Neuronal stem cell (in vitro differentiated cells): ENCODE data around the gene ANP32D.
"Not testable (repeated sequence)": the region's sequence is repeated elsewhere in the genome, so short reads cannot be mapped to it uniquely, and the experiment has no call there.

Source experiments
- DNase-seq: peaks from one replicate; pipeline ENCODE4 v3.0.0-alpha.2; 2013; ENCODE audit warnings: low spot score
- H2AFZ ChIP-seq: one replicate; pipeline ENCODE4 v1.6.1; 2013; ENCODE audit warnings: mild to moderate bottlenecking, low read length, inconsistent platforms
- H2AK5ac ChIP-seq: 2 replicates; pipeline ENCODE4 v1.6.1; 2013; ENCODE audit warnings: low read depth, mild to moderate bottlenecking, inconsistent platforms, low read length, moderate library complexity, mixed read lengths
- H2BK120ac ChIP-seq: 2 replicates; pipeline ENCODE4 v1.6.1; 2013; ENCODE audit warnings: low read depth, mild to moderate bottlenecking, inconsistent platforms, low read length, moderate library complexity, mixed read lengths
- H2BK12ac ChIP-seq: one replicate; pipeline ENCODE4 v1.6.1; 2013; ENCODE audit warnings: low read length, inconsistent platforms
- H2BK15ac ChIP-seq: 2 replicates; pipeline ENCODE4 v1.6.1; 2013; ENCODE audit warnings: mild to moderate bottlenecking, low read length, inconsistent platforms, mixed read lengths
- H2BK5ac ChIP-seq: one replicate; pipeline ENCODE4 v1.6.1; 2013; ENCODE audit warnings: inconsistent platforms, mild to moderate bottlenecking, low read length, moderate library complexity
- H3K14ac ChIP-seq: one replicate; pipeline ENCODE4 v1.6.1; 2013; ENCODE audit warnings: low read length, inconsistent platforms
- H3K18ac ChIP-seq: 2 replicates; pipeline ENCODE4 v1.6.1; 2013; ENCODE audit warnings: low read length, inconsistent platforms
- H3K23ac ChIP-seq: 2 replicates; pipeline ENCODE4 v1.6.1; 2013; ENCODE audit warnings: low read depth, mild to moderate bottlenecking, mixed read lengths, low read length, inconsistent platforms; ENCODE audit not compliant: poor library complexity
- H3K27ac ChIP-seq: replicated peaks from 3 replicates; pipeline ENCODE4 v1.5.1; 2013; ENCODE audit warnings: low read length, inconsistent platforms
- H3K27me3 ChIP-seq, 3 experiments: 2 replicates each; pipeline ENCODE4 v1.6.1; 2013; ENCODE audit warnings: low read length in 3 of 3, mild to moderate bottlenecking in 2 of 3, inconsistent platforms in 1 of 3, low read depth in 1 of 3, mixed read lengths in 1 of 3, moderate library complexity in 1 of 3; ENCODE audit not compliant: control insufficient read depth in 3 of 3, insufficient read depth in 3 of 3
- H3K36me3 ChIP-seq, 2 donors: replicated peaks in 1 of 2; 2 replicates each; pipeline ENCODE4 v1.6.1; 2013; ENCODE audit warnings: low read length in 2 of 2; ENCODE audit not compliant: control insufficient read depth in 2 of 2, insufficient read depth in 2 of 2
- H3K4ac ChIP-seq: 2 replicates; pipeline ENCODE4 v1.6.1; 2013; ENCODE audit warnings: inconsistent platforms, mild to moderate bottlenecking, low read length, moderate library complexity
- H3K4me1 ChIP-seq, 2 donors: 1 replicate in 1 of 2; 2 replicates in 1 of 2; pipeline ENCODE4 v1.6.1; 2013; ENCODE audit warnings: low read length in 2 of 2, low read depth in 1 of 2; ENCODE audit not compliant: control insufficient read depth in 2 of 2, insufficient read depth in 1 of 2
- H3K4me2 ChIP-seq: one replicate; pipeline ENCODE4 v1.6.1; 2013; ENCODE audit warnings: mild to moderate bottlenecking, low read length, inconsistent platforms; ENCODE audit not compliant: insufficient read depth, poor library complexity, severe bottlenecking
- H3K4me3 ChIP-seq, 2 donors: 2 replicates each; pipeline ENCODE4 v1.5.1; 2013; ENCODE audit warnings: low read length in 2 of 2, mild to moderate bottlenecking in 2 of 2, inconsistent platforms in 1 of 2, moderate library complexity in 1 of 2
- H3K79me1 ChIP-seq: one replicate; pipeline ENCODE4 v1.6.1; 2013; ENCODE audit warnings: low read depth, mild to moderate bottlenecking, inconsistent platforms, low read length, moderate library complexity
- H3K9ac ChIP-seq: one replicate; pipeline ENCODE4 v1.6.1; 2013; ENCODE audit warnings: mild to moderate bottlenecking, low read depth, low read length, inconsistent platforms; ENCODE audit not compliant: poor library complexity
- H3K9me3 ChIP-seq, 2 donors: replicated peaks in 1 of 2; 2 replicates each; pipeline versions ENCODE3 to v1.6.1; 2013; ENCODE audit warnings: low read length in 2 of 2, mild to moderate bottlenecking in 2 of 2, inconsistent platforms in 1 of 2, low read depth in 1 of 2, mixed read lengths in 1 of 2, moderate library complexity in 1 of 2; ENCODE audit not compliant: control insufficient read depth in 2 of 2, insufficient read depth in 1 of 2
- H4K8ac ChIP-seq: one replicate; pipeline ENCODE4 v1.6.1; 2013; ENCODE audit warnings: low read depth, mild to moderate bottlenecking, inconsistent platforms, low read length, moderate library complexity
- H4K91ac ChIP-seq: one replicate; pipeline ENCODE4 v1.6.1; 2013; ENCODE audit warnings: low read length, low read depth, mild to moderate bottlenecking, inconsistent platforms; ENCODE audit not compliant: poor library complexity
- WGBS, 2 donors: extraction: QIAGEN DNeasy Blood & Tissue Kit; methylation state at CpG; one replicate each; pipeline ENCODE4 v1.1.7; 2013; ENCODE audit warnings: missing lambda C conversion rate in 2 of 2, mixed read lengths in 1 of 2; ENCODE audit not compliant: insufficient read length in 2 of 2, insufficient replicate concordance in 1 of 2; ENCODE audit errors: extremely low coverage in 2 of 2; 5-methylcytosine and 5-hydroxymethylcytosine counted together

The ANP32D gene

DNA sequence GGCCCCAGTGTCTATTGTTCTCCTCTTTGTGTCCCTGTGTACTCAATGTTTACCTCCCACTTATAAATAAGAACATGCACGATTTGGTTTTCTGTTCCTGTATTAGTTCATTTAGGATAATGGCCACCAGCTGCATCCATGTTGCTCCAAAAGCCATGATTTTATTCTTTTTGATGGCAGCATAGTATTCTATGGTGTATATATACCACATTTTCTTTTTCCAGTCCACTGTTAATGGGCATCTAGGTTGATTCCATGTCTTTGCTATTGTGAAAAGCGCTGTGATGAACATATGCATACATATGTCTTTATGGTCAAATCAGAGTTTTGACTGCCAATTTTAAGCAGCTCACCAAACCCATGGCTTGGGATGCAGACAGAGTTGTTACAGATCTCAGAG is 17.2 kb upstream of the ANP32D start:
- Histone ChIP-seq H3K9me3 (no peaks in the 10 kb centered on the region), H2BK120ac (no peak overlapping the region), H3K36me3 (no peaks in the 10 kb centered on the region), H2AK5ac (no peak overlapping the region), H3K4me1 (no peaks in the 10 kb centered on the region), H3K18ac (no peak overlapping the region), H3K27ac (no peak overlapping the region), H3K4me2 (no peak overlapping the region), H3K23ac (no peak overlapping the region), H2AFZ (no peak overlapping the region), H3K79me1 (no peaks in the 10 kb centered on the region), H2BK5ac (no peak overlapping the region), H3K9ac (no peak overlapping the region), H4K91ac (no peak overlapping the region), H3K4me3 (no peak overlapping the region), H4K8ac (no peak overlapping the region), H3K4ac (no peak overlapping the region), H2BK12ac (no peak overlapping the region), H2BK15ac (no peak overlapping the region), H3K14ac (no peak overlapping the region), H3K27me3 (peaks cover 0 to 19% (median 0%) of the 10 kb centered on the region in 3 experiments)
- no CpG with 5 or more reads among the region's 2 CpGs for WGBS, 2 donors
- no peak for DNase-seq

- H3K23ac ChIP-seq: no peak overlapping the region
- no peak overlapping the region for H3K9ac ChIP-seq
- no peaks in the 10 kb centered on the region for H3K36me3 ChIP-seq
- H3K14ac ChIP-seq: no peak overlapping the region
- no peak overlapping the region for H2BK12ac ChIP-seq
- no peak overlapping the region for H4K8ac ChIP-seq
- no peak overlapping the region for H3K18ac ChIP-seq
- H4K91ac ChIP-seq: no peak overlapping the region
- no peak overlapping the region for H3K4me2 ChIP-seq
- no peak overlapping the region for H3K27ac ChIP-seq
- H2BK120ac ChIP-seq: no peak overlapping the region
- peaks cover 0 to 19% (median 0%) of the 10 kb centered on the region in 3 experiments for H3K27me3 ChIP-seq
- DNase-seq: no peak
- H2AK5ac ChIP-seq: no peak overlapping the region
- no peak overlapping the region for H3K4ac ChIP-seq
- no peaks in the 10 kb centered on the region for H3K4me1 ChIP-seq
- H2BK15ac ChIP-seq: no peak overlapping the region
- no CpG with 5 or more reads among the region's 6 CpGs for WGBS, 2 donors
- no peak overlapping the region for H2AFZ ChIP-seq
- no peaks in the 10 kb centered on the region for H3K9me3 ChIP-seq
- no peak overlapping the region for H3K4me3 ChIP-seq
- no peak overlapping the region for H2BK5ac ChIP-seq
- H3K79me1 ChIP-seq: no peaks in the 10 kb centered on the region
Observed at GRCh38 chr12:48459259-48459658, 13.1 kb upstream of the ANP32D start.

- H3K4me1 ChIP-seq, H3K36me3 ChIP-seq, H3K79me1 ChIP-seq, H3K14ac ChIP-seq, H2BK15ac ChIP-seq, H3K4ac ChIP-seq, H4K8ac ChIP-seq, H2AFZ ChIP-seq, H3K27ac ChIP-seq, H2BK5ac ChIP-seq, H2BK12ac ChIP-seq, DNase-seq, H4K91ac ChIP-seq, H3K4me2 ChIP-seq, H3K4me3 ChIP-seq, H3K27me3 ChIP-seq, H3K18ac ChIP-seq, H2AK5ac ChIP-seq, H2BK120ac ChIP-seq, H3K23ac ChIP-seq, H3K9ac ChIP-seq: not testable (repeated sequence)
- H3K9me3 ChIP-seq: peaks cover 5 to 14% of the 10 kb centered on the region in 2 donors
- WGBS, 2 donors: no CpG with 5 or more reads among the region's 9 CpGs
Observed at GRCh38 chr12:48469027-48469426, 3.3 kb upstream of the ANP32D start.

GRCh38 chr12:48473061-48473460 is 702 bp downstream of the ANP32D start:
- Histone ChIP-seq H4K8ac (no peak overlapping the region), H3K4ac (no peak overlapping the region), H2BK12ac (no peak overlapping the region), H2BK5ac (no peak overlapping the region), H3K27me3 (no peaks in the 10 kb centered on the region), H3K4me2 (no peak overlapping the region), H3K9me3 (peaks cover 4 to 9% of the 10 kb centered on the region in 2 donors), H3K79me1 (no peaks in the 10 kb centered on the region), H3K4me1 (no peaks in the 10 kb centered on the region), H2AK5ac (no peak overlapping the region), H3K18ac (no peak overlapping the region), H2AFZ (no peak overlapping the region), H4K91ac (no peak overlapping the region), H3K14ac (no peak overlapping the region), H3K23ac (no peak overlapping the region), H2BK15ac (no peak overlapping the region), H3K27ac (no peak overlapping the region), H3K9ac (no peak overlapping the region), H2BK120ac (no peak overlapping the region), H3K4me3 (no peak overlapping the region), H3K36me3 (no peaks in the 10 kb centered on the region)
- DNase-seq: no peak
- 100% methylated on average over 3 to 4 of the region's 9 CpGs for WGBS, 2 donors
